Measurements from ENCODE around the gene PCLO.
"Not testable (repeated sequence)": the region's sequence is repeated elsewhere in the genome, so short reads cannot be mapped to it uniquely, and the experiment has no call there.

Gene PCLO

DNA sequence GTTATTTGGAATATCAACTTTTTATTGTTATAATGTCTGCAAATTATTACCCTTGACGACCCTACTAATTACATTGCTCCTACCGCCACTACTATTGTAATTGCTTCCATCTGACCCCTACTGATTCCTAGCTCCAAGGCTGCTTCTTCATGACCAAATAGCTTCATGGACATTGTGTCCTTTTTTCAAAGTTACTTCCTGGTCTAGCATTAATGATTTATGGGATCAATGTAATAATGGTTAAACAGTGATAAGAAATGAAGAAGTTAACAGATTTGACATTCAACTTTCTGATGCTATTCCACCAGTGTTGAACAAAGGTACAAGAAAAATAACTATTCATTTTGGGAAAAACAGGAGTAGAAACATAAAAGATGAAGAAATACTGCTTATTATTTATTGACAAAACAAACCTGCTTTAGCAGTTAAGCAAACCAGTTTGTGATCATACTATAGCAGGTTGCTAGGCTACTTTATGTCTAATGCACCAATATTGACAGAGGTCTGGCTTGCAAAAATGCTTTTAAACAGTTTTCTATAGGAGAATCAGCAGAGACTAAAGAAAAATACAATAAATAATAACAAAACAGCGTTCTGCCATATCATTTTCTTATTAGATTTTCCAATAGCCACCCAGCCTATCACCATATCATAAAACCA lies 125.8 kb downstream of the PCLO start:
- TF ChIP-seq Cebpa-rat (IDR thresholded peaks at IDR 0.05) = no peak
- Histone ChIP-seq H3K9ac (no peak overlapping the region), H4K20me1 (no peaks in the 10 kb centered on the region), H3K4me2 (no peak overlapping the region), H3K27ac (no peak overlapping the region), H3K4me1 (peaks cover 0 to 8% (median 0%) of the 10 kb centered on the region in 10 experiments; a peak in 3 of 20 replicates), H3K9me3 (replicated peaks in 1 of 11) (no peaks in the 10 kb centered on the region), H3K4me3 (no peak overlapping the region), H3K27me3 (no peaks in the 10 kb centered on the region), H3K36me3 (no peaks in the 10 kb centered on the region)

DNA sequence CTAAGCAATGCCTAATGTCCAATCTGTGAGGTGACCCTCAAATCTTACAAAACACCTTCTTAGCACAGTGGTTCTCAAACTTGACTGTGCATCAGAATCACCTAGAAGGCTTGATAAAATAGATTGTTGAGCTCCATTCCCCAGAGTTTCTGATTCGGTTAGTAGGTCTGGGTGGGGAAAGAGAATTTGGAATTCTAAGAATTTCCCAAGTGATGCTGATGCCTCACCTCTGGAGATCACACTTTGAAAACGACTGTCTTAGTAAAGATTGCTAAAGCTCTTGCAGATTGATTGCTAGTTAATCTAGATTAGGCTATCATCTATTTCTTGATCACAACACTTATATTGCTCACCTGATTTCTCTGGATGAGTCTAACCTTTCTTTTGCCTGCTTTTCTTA lies 126.6 kb downstream of the PCLO start:
- no peak overlapping the region for H3K9ac ChIP-seq
- no peak for TF ChIP-seq Cebpa-rat (IDR thresholded peaks at IDR 0.05)

GRCh38 chr7:83032195-83032594 lies 130.5 kb downstream of the PCLO start:
- peak overlapping the region in 4 of 11 experiments; percentile 15 to 29 (median 23); a peak in 1 of 22 replicates for H3K4me2 ChIP-seq
- no peak overlapping the region for H3K27ac ChIP-seq
- H3K27me3 ChIP-seq = no peaks in the 10 kb centered on the region
- no peaks in the 10 kb centered on the region for H3K36me3 ChIP-seq
- H4K20me1 ChIP-seq = no peaks in the 10 kb centered on the region
- no peaks in the 10 kb centered on the region for H3K9me3 ChIP-seq (replicated peaks in 1 of 11)
- no peak overlapping the region for H3K4me3 ChIP-seq
- H3K9ac ChIP-seq = no peak overlapping the region
- peaks cover 0 to 8% (median 0%) of the 10 kb centered on the region in 10 experiments; a peak in 3 of 20 replicates for H3K4me1 ChIP-seq
- TF ChIP-seq Cebpa-rat (IDR thresholded peaks at IDR 0.05) = no peak

More for the DNA sequence above, 126.6 kb downstream of the PCLO start:
- Histone ChIP-seq H3K4me2 (no peak overlapping the region), H3K4me3 (no peak overlapping the region), H4K20me1 (no peaks in the 10 kb centered on the region), H3K4me1 (peaks cover 0 to 8% (median 0%) of the 10 kb centered on the region in 10 experiments; a peak in 3 of 20 replicates), H3K36me3 (no peaks in the 10 kb centered on the region), H3K9me3 (replicated peaks in 1 of 11) (no peaks in the 10 kb centered on the region), H3K27ac (no peak overlapping the region), H3K27me3 (no peaks in the 10 kb centered on the region)

DNA sequence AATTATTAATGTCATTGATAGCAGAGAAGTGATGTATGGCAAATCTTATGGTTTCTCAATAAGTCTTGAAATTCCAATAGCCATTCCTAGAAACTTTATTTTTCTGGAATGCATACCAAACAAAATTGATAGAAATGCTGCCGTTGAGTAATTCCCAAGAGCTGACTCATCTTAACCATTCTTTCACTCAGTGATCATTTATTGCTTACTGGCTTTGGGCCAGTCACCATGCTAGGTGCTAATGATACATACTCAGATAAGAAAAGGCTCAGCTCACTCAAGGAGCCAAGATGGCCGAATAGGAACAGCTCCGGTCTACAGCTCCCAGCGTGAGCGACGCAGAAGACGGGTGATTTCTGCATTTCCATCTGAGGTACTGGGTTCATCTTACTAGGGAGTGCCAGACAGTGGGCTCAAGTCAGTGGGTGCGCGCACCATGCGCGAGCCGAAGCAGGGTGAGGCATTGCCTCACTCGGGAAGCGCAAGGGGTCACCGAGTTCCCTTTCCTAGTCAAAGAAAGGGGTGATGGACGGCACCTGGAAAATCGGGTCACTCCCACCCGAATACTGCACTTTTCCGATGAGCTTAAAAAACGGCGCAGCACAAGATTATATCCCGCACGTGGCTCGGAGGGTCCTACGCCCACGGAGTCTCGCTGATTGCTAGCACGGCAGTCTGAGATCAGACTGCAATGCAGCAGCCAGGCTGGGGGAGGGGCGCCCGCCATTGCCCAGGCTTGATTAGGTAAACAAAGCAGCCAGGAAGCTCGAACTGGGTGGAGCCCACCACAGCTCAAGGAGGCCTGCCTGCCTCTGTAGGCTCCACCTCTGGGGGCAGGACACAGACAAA lies 138.6 kb downstream of the PCLO start:
- H3K27ac ChIP-seq; H3K36me3 ChIP-seq; H3K4me2 ChIP-seq; H3K4me3 ChIP-seq; H3K9ac ChIP-seq; H3K4me1 ChIP-seq; H3K9me3 ChIP-seq (replicated peaks in 1 of 11); H4K20me1 ChIP-seq; H3K27me3 ChIP-seq: not testable (repeated sequence)

DNA sequence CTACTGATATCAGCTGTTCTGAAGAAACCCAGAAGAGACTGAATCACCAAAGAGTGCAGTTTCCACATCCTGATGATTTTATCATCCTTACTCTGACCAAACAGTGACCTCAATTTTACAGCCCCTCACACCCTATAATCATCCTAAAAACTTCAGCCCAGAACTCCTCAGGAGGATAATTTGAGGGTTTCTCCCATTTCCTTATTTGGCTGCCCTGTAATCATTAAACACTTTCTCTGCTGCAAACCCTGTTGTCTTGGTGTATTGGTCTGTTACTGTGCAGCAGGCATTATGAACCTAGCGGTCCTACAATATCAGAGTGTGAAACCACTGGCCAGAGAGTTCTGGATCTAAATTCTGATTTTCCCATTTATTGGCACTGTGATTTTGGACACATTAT lies 141.7 kb downstream of the PCLO start:
- no peak overlapping the region for H3K4me3 ChIP-seq
- H3K9me3 ChIP-seq (replicated peaks in 1 of 11) = no peaks in the 10 kb centered on the region
- no peaks in the 10 kb centered on the region for H3K4me1 ChIP-seq
- H3K9ac ChIP-seq = no peak overlapping the region
- H3K27ac ChIP-seq = no peak overlapping the region
- H3K27me3 ChIP-seq = no peaks in the 10 kb centered on the region
- no peaks in the 10 kb centered on the region for H4K20me1 ChIP-seq
- no peak overlapping the region for H3K4me2 ChIP-seq
- no peak for TF ChIP-seq Cebpa-rat (IDR thresholded peaks at IDR 0.05)
- no peaks in the 10 kb centered on the region for H3K36me3 ChIP-seq

- Histone ChIP-seq H3K4me3 (no peak overlapping the region), H3K4me2 (no peak overlapping the region), H4K20me1 (no peaks in the 10 kb centered on the region), H3K27me3 (no peaks in the 10 kb centered on the region), H3K27ac (no peak overlapping the region), H3K36me3 (no peaks in the 10 kb centered on the region), H3K4me1 (no peaks in the 10 kb centered on the region), H3K9ac (no peak overlapping the region), H3K9me3 (replicated peaks in 1 of 11) (no peaks in the 10 kb centered on the region)
- no peak for TF ChIP-seq Cebpa-rat (IDR thresholded peaks at IDR 0.05)
Measured at GRCh38 chr7:83020161-83020560, 142.5 kb downstream of the PCLO start.

- H3K4me1 ChIP-seq = peaks cover 0 to 12% (median 0%) of the 10 kb centered on the region in 10 experiments; a peak in 2 of 20 replicates
- no peak for TF ChIP-seq Cebpa-rat (IDR thresholded peaks at IDR 0.05)
- H3K9me3 ChIP-seq (replicated peaks in 1 of 11) = no peaks in the 10 kb centered on the region
- no peaks in the 10 kb centered on the region for H3K27me3 ChIP-seq
- no peak overlapping the region for H3K4me2 ChIP-seq
- H4K20me1 ChIP-seq = no peaks in the 10 kb centered on the region
- no peak overlapping the region for H3K4me3 ChIP-seq
- H3K27ac ChIP-seq = no peak overlapping the region
- H3K36me3 ChIP-seq = no peaks in the 10 kb centered on the region
- no peak overlapping the region for H3K9ac ChIP-seq
Measured at GRCh38 chr7:83015916-83016315, 146.8 kb downstream of the PCLO start.

DNA sequence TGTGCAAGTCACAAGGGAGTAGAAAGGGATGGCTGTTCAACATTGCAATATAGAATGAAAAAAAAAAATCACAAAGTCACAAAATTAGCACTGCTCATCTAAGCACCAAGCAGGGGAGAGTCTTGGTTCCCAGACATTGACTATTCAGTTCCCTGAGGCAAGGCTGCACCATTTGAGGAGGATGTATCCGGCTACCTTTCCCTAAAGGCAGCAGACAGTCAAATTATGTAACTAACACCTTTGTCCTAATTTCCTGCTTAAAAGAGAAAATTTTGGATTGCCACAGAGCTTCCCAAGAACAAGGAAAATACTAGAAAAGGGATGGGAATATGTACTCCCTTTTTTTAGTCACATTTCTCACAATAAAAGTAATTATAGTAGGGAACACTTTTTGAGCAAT lies 148.1 kb downstream of the PCLO start:
- no peaks in the 10 kb centered on the region for H3K36me3 ChIP-seq
- H3K4me1 ChIP-seq = peaks cover 0 to 12% (median 0%) of the 10 kb centered on the region in 10 experiments; a peak in 2 of 20 replicates
- H3K27ac ChIP-seq = no peak overlapping the region
- H3K9me3 ChIP-seq (replicated peaks in 1 of 11) = no peaks in the 10 kb centered on the region
- no peak overlapping the region for H3K4me2 ChIP-seq
- H3K4me3 ChIP-seq = no peak overlapping the region
- H3K27me3 ChIP-seq = no peaks in the 10 kb centered on the region
- no peak for TF ChIP-seq Cebpa-rat (IDR thresholded peaks at IDR 0.05)
- no peaks in the 10 kb centered on the region for H4K20me1 ChIP-seq
- no peak overlapping the region for H3K9ac ChIP-seq

DNA sequence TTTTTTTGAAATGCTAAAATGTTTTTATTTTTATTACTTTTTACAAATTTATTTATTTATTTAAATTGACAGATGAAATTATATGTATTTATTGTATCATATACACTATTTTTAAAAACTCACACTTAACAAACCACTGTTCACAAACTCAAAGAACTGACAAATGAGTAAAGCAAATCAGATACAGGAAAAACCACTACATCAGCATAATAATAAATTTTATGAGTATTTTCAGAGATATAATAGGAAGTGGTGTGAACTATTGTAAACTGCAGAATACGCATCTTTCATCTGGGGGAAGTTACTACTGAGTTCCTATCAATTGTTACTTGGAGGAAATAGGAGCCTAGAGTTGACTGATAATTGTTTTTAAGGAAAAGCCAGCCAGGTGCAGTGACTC lies 150.7 kb downstream of the PCLO start:
- peaks cover 0 to 12% (median 0%) of the 10 kb centered on the region in 10 experiments; a peak in 2 of 20 replicates for H3K4me1 ChIP-seq
- TF ChIP-seq Cebpa-rat (IDR thresholded peaks at IDR 0.05) = no peak
- no peak overlapping the region for H3K9ac ChIP-seq
- H4K20me1 ChIP-seq = no peaks in the 10 kb centered on the region
- H3K36me3 ChIP-seq = no peaks in the 10 kb centered on the region
- peak overlapping the region in 1 of 11 experiments; percentile 29; a peak in 1 of 22 replicates for H3K4me2 ChIP-seq
- H3K27me3 ChIP-seq = no peaks in the 10 kb centered on the region
- H3K27ac ChIP-seq = no peak overlapping the region
- H3K4me3 ChIP-seq = no peak overlapping the region
- H3K9me3 ChIP-seq (replicated peaks in 1 of 11) = no peaks in the 10 kb centered on the region
